ENCODE data around the gene P2RX7. TPM values are rescaled to one million over a fixed set of nuclear protein-coding genes. Genes with fewer than 3 reads are reported as not detected.
A peak's percentile ranks its signal among the peaks of the same experiment; 100 is the strongest.
"Not testable (repeated sequence)": the region's sequence is repeated elsewhere in the genome, so short reads cannot be mapped to it uniquely, and the experiment has no call there.

Gene P2RX7
- total RNA-seq, 1 donor from 2014 or later, result not detected

DNA sequence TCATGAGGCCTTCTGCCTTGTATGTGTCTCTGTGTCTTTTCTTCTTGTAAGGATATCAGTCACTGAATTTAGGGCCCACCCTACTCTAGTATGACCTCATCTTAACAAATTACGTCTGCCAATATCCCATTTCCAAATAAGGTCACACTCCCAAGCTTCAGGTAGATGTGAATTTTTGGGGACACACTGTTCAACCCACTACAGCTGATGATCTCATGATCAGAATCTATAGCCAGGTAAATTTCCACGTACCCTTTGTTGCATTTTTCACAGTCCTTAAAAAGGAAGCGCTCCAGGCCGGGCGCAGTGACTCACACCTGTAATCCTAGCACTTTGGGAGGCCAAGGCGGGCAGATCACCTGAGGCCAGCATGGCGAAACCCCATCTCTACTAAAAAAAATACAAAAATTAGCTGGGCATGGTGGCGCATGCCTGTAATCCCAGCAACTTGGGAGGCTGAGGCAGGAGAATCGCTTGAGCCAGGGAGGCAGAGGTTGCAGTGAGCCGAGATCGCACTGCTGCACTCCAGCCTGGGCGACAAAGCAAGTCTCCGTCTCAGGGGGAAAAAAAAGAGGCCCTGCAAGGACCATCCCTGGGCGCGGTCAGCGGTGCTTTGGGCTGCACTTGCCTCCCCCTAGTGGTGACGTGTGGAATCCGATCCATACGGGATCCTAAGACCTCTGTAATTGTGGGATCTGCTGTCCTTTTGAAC is 97.3 kb downstream of the P2RX7 start:
- H3K4me1 Mint-ChIP-seq (ENCODE audit: low read depth, unreplicated experiment); H3K4me3 Mint-ChIP-seq (ENCODE audit: unreplicated experiment); H3K36me3 Mint-ChIP-seq (ENCODE audit: unreplicated experiment); H3K27me3 Mint-ChIP-seq (ENCODE audit: unreplicated experiment); H3K9me3 Mint-ChIP-seq (ENCODE audit: unreplicated experiment); H3K27ac Mint-ChIP-seq (ENCODE audit: unreplicated experiment): not testable (repeated sequence)
- TF ChIP-seq, protein P1, sequence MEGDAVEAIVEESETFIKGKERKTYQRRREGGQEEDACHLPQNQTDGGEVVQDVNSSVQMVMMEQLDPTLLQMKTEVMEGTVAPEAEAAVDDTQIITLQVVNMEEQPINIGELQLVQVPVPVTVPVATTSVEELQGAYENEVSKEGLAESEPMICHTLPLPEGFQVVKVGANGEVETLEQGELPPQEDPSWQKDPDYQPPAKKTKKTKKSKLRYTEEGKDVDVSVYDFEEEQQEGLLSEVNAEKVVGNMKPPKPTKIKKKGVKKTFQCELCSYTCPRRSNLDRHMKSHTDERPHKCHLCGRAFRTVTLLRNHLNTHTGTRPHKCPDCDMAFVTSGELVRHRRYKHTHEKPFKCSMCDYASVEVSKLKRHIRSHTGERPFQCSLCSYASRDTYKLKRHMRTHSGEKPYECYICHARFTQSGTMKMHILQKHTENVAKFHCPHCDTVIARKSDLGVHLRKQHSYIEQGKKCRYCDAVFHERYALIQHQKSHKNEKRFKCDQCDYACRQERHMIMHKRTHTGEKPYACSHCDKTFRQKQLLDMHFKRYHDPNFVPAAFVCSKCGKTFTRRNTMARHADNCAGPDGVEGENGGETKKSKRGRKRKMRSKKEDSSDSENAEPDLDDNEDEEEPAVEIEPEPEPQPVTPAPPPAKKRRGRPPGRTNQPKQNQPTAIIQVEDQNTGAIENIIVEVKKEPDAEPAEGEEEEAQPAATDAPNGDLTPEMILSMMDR (IDR thresholded peaks at IDR 0.05; ENCODE audit: partially characterized antibody, unreplicated experiment), result peak; percentile 93
- DNase-seq, result peak; percentile 87

DNA sequence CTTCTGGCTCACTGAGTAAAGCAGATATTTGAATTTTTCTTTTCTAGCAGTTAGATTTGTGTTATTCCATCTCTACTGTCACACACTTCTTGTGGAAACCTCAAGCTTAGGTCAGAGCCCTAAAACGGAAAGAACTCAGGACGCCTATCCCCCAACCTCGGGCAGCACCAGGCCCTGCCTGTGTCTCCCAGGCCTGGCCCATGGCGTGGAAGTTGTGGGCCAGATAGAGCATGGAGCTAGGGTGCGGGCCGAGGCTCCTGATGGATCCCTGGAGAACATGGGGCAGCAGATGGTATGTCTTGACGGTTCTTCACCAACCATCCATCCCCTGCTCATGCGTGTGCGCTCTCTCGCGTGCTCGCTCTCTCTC is 97.8 kb downstream of the P2RX7 start:
- peaks cover 3% of the 10 kb centered on the region for H3K27me3 Mint-ChIP-seq (ENCODE audit: unreplicated experiment)
- H3K36me3 Mint-ChIP-seq (ENCODE audit: unreplicated experiment), result no peaks in the 10 kb centered on the region
- H3K9me3 Mint-ChIP-seq (ENCODE audit: unreplicated experiment), result peaks cover 7% of the 10 kb centered on the region
- H3K4me1 Mint-ChIP-seq (ENCODE audit: low read depth, unreplicated experiment), result peaks cover 4% of the 10 kb centered on the region
- no peak overlapping the region for H3K27ac Mint-ChIP-seq (ENCODE audit: unreplicated experiment)
- TF ChIP-seq, protein P1 (IDR thresholded peaks at IDR 0.05; ENCODE audit: partially characterized antibody, unreplicated experiment), result peak; percentile 28
- DNase-seq, result no peak
- H3K4me3 Mint-ChIP-seq (ENCODE audit: unreplicated experiment), result no peak overlapping the region

DNA sequence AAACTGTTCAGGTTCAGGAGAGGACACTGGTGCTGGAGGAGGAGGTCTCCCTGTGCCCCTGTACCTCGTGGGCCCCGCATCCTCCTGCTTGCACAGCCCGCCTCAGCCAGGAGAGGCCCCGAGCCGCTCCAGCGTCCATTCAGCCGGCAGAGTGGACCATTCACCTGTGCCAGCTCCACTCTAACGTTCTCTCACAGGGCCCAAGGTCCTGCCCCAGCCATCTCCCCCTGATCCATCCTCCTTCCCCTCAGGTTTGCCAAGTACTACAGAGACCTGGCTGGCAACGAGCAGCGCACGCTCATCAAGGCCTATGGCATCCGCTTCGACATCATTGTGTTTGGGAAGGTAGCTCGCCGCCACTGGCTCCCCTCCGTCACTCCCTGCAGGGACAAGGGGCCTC is 99.5 kb downstream of the P2RX7 start:
- H3K4me1 Mint-ChIP-seq (ENCODE audit: low read depth, unreplicated experiment), result peaks cover 4% of the 10 kb centered on the region
- DNase-seq, result no peak
- no peak overlapping the region for H3K4me3 Mint-ChIP-seq (ENCODE audit: unreplicated experiment)
- no peak overlapping the region for H3K27ac Mint-ChIP-seq (ENCODE audit: unreplicated experiment)
- H3K36me3 Mint-ChIP-seq (ENCODE audit: unreplicated experiment), result no peaks in the 10 kb centered on the region
- TF ChIP-seq, protein P1 (IDR thresholded peaks at IDR 0.05; ENCODE audit: partially characterized antibody, unreplicated experiment), result no peak
- H3K9me3 Mint-ChIP-seq (ENCODE audit: unreplicated experiment), result peaks cover 7% of the 10 kb centered on the region
- peaks cover 3% of the 10 kb centered on the region for H3K27me3 Mint-ChIP-seq (ENCODE audit: unreplicated experiment)

DNA sequence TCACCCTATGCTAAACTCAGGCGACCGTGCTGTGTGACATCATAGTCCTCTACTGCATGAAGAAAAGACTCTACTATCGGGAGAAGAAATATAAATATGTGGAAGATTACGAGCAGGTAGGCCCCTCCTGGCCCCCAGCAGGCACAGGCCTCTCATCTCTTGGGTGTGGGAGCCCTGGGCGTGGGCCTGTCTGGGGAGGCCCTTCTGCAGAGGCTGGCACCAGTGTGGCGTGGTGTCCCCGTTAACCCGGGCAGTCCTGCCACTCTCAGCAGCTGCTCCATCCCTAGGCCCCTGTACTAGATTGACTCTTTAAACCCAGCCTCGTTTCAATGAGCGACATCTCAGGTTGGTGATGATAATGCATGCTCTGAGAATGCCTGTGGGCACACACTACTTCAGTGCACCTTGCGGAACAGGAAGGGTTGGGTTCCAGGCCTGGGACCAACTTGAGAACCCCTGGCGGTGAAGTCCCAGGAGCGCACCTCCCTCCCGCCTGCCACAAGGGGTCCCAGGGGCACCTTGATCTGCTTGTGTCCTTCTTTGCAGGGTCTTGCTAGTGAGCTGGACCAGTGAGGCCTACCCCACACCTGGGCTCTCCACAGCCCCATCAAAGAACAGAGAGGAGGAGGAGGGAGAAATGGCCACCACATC is 100.4 kb downstream of the P2RX7 start:
- peaks cover 7% of the 10 kb centered on the region for H3K9me3 Mint-ChIP-seq (ENCODE audit: unreplicated experiment)
- peaks cover 4% of the 10 kb centered on the region for H3K4me1 Mint-ChIP-seq (ENCODE audit: low read depth, unreplicated experiment)
- DNase-seq, result no peak
- no peak overlapping the region for H3K4me3 Mint-ChIP-seq (ENCODE audit: unreplicated experiment)
- no peaks in the 10 kb centered on the region for H3K36me3 Mint-ChIP-seq (ENCODE audit: unreplicated experiment)
- peaks cover 3% of the 10 kb centered on the region for H3K27me3 Mint-ChIP-seq (ENCODE audit: unreplicated experiment)
- H3K27ac Mint-ChIP-seq (ENCODE audit: unreplicated experiment), result peak overlapping the region; percentile 8
- TF ChIP-seq, protein P1 (IDR thresholded peaks at IDR 0.05; ENCODE audit: partially characterized antibody, unreplicated experiment), result no peak

DNA sequence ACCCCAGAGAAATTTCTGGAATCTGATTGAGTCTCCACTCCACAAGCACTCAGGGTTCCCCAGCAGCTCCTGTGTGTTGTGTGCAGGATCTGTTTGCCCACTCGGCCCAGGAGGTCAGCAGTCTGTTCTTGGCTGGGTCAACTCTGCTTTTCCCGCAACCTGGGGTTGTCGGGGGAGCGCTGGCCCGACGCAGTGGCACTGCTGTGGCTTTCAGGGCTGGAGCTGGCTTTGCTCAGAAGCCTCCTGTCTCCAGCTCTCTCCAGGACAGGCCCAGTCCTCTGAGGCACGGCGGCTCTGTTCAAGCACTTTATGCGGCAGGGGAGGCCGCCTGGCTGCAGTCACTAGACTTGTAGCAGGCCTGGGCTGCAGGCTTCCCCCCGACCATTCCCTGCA is 100.9 kb downstream of the P2RX7 start:
- Mint-ChIP-seq H3K27me3 (ENCODE audit: unreplicated experiment) (peaks cover 3% of the 10 kb centered on the region), H3K4me1 (ENCODE audit: low read depth, unreplicated experiment) (peaks cover 4% of the 10 kb centered on the region), H3K9me3 (ENCODE audit: unreplicated experiment) (peaks cover 7% of the 10 kb centered on the region), H3K27ac (ENCODE audit: unreplicated experiment) (no peak overlapping the region), H3K36me3 (ENCODE audit: unreplicated experiment) (no peaks in the 10 kb centered on the region), H3K4me3 (ENCODE audit: unreplicated experiment) (no peak overlapping the region)
- TF ChIP-seq, protein P1 (IDR thresholded peaks at IDR 0.05; ENCODE audit: partially characterized antibody, unreplicated experiment), result no peak
- DNase-seq, result no peak
